Thymus (tissue), 11 donors: ENCODE data around the gene PLEKHG5. TPM values are rescaled to one million over a fixed set of nuclear protein-coding genes. Genes with fewer than 3 reads are reported as not detected.
A peak's percentile ranks its signal among the peaks of the same experiment; 100 is the strongest.

Experiments used
- DNase-seq, 9 donors: peaks; one replicate each; pipeline ENCODE4 v3.0.0-alpha.2; 2013; ENCODE audit warnings: low spot score in 9 of 9, low read depth in 6 of 9, missing footprints in 1 of 9
- H3K27ac ChIP-seq, 2 donors: one replicate each; pipeline ENCODE4 v1.5.1; 2013; ENCODE audit warnings: control low read depth in 1 of 2, low read depth in 1 of 2, low read length in 1 of 2, mild to moderate bottlenecking in 1 of 2, moderate library complexity in 1 of 2
- H3K27me3 ChIP-seq, 2 donors: one replicate each; pipeline ENCODE4 v1.5.1; 2013; ENCODE audit warnings: low read length in 1 of 2; ENCODE audit not compliant: control insufficient read depth in 2 of 2, insufficient read depth in 1 of 2
- H3K36me3 ChIP-seq, 2 donors: one replicate each; pipeline ENCODE4 v1.5.1; 2013; ENCODE audit warnings: low read length in 1 of 2, mild to moderate bottlenecking in 1 of 2, moderate library complexity in 1 of 2; ENCODE audit not compliant: control insufficient read depth in 2 of 2, insufficient read depth in 2 of 2
- H3K4me1 ChIP-seq, 2 donors: one replicate each; pipeline ENCODE4 v1.5.1; 2013; ENCODE audit warnings: low read length in 2 of 2; ENCODE audit not compliant: control insufficient read depth in 2 of 2, insufficient read depth in 2 of 2
- H3K4me3 ChIP-seq, 2 donors: one replicate each; pipeline ENCODE4 v1.5.1; 2013; ENCODE audit warnings: low read length in 2 of 2, control low read depth in 1 of 2, mild to moderate bottlenecking in 1 of 2
- H3K9me3 ChIP-seq, 2 donors: one replicate each; pipeline ENCODE4 v1.5.1; 2013; ENCODE audit warnings: low read length in 1 of 2, mild to moderate bottlenecking in 1 of 2; ENCODE audit not compliant: control insufficient read depth in 2 of 2, insufficient read depth in 1 of 2
- WGBS: extraction: QIAGEN DNeasy Blood & Tissue Kit; methylation state at CpG from one replicate; pipeline ENCODE4 v1.1.7; 2013; 5-methylcytosine and 5-hydroxymethylcytosine counted together
- polyA plus RNA-seq: library from polyadenylated mRNA; stranded (reverse); fragments of 200-250 nt; gene quantifications from one replicate; pipeline ENCODE4 v1.2.3, GENCODE V29; 2013
- total RNA-seq: library from RNA; stranded (reverse); fragments of 120-200 nt; gene quantifications from one replicate; pipeline ENCODE4 v1.2.4, GENCODE V29; 2013
- donor health status: healthy.

Gene PLEKHG5
- total and polyA plus RNA-seq, 2 donors: 2.4 to 4.6 TPM

GRCh38 chr1:6500544-6501278 is 9.2 kb upstream of the PLEKHG5 start:
- Histone ChIP-seq H3K9me3 (no peaks in the 10 kb centered on the region), H3K4me1 (peaks cover 0 to 7% of the 10 kb centered on the region in 2 donors), H3K27me3 (peaks cover 28 to 56% of the 10 kb centered on the region in 2 donors), H3K27ac (no peak overlapping the region), H3K36me3 (no peaks in the 10 kb centered on the region), H3K4me3 (no peak overlapping the region)
- 93% methylated on average over 27 of the region's 27 CpGs for WGBS
- DNase-seq: no peak

GRCh38 chr1:6499296-6499695 is 7.8 kb upstream of the PLEKHG5 start:
- Histone ChIP-seq H3K36me3 (no peaks in the 10 kb centered on the region), H3K9me3 (no peaks in the 10 kb centered on the region), H3K27me3 (peaks cover 34 to 70% of the 10 kb centered on the region in 2 donors), H3K4me1 (peaks cover 0 to 7% of the 10 kb centered on the region in 2 donors), H3K27ac (no peak overlapping the region), H3K4me3 (no peak overlapping the region)
- DNase-seq: no peak
- WGBS: 96% methylated on average over 4 of the region's 4 CpGs

GRCh38 chr1:6498576-6499111 is 7.2 kb upstream of the PLEKHG5 start:
- WGBS: 87% methylated on average over 13 of the region's 13 CpGs
- no peak overlapping the region for H3K27ac ChIP-seq
- no peaks in the 10 kb centered on the region for H3K36me3 ChIP-seq
- peaks cover 34 to 70% of the 10 kb centered on the region in 2 donors for H3K27me3 ChIP-seq
- H3K4me3 ChIP-seq: no peak overlapping the region
- peaks cover 0 to 7% of the 10 kb centered on the region in 2 donors for H3K4me1 ChIP-seq
- no peak for DNase-seq
- no peaks in the 10 kb centered on the region for H3K9me3 ChIP-seq

GRCh38 chr1:6497867-6498575 is 6.6 kb upstream of the PLEKHG5 start:
- no peak for DNase-seq
- peaks cover 34 to 70% of the 10 kb centered on the region in 2 donors for H3K27me3 ChIP-seq
- no peaks in the 10 kb centered on the region for H3K9me3 ChIP-seq
- H3K4me1 ChIP-seq: peaks cover 0 to 7% of the 10 kb centered on the region in 2 donors
- H3K4me3 ChIP-seq: peak overlapping the region; percentile 26 to 52
- 58% methylated on average over 20 of the region's 20 CpGs for WGBS
- no peaks in the 10 kb centered on the region for H3K36me3 ChIP-seq
- no peak overlapping the region for H3K27ac ChIP-seq

GRCh38 chr1:6497215-6497866 is 5.9 kb upstream of the PLEKHG5 start:
- H3K27ac ChIP-seq: no peak overlapping the region
- peak in 4 of 9 donors; percentile 12 to 54 (median 22) for DNase-seq
- 1% methylated on average over 74 of the region's 74 CpGs for WGBS

GRCh38 chr1:6496890-6497214 is 5.4 kb upstream of the PLEKHG5 start:
- H3K27me3 ChIP-seq: peaks cover 34 to 69% of the 10 kb centered on the region in 2 donors
- DNase-seq: no peak
- no peak overlapping the region for H3K27ac ChIP-seq
- no peaks in the 10 kb centered on the region for H3K36me3 ChIP-seq
- H3K4me1 ChIP-seq: peaks cover 0 to 9% of the 10 kb centered on the region in 2 donors
- no peaks in the 10 kb centered on the region for H3K9me3 ChIP-seq
- WGBS: 6% methylated on average over 21 of the region's 21 CpGs
- H3K4me3 ChIP-seq: peak overlapping the region in 1 of 2 donors; percentile 52

More at GRCh38 chr1:6497215-6497866, 5.9 kb upstream of the PLEKHG5 start:
- H3K4me3 ChIP-seq: peak overlapping the region; percentile 26 to 52
- H3K9me3 ChIP-seq: no peaks in the 10 kb centered on the region
- H3K36me3 ChIP-seq: no peaks in the 10 kb centered on the region
- H3K27me3 ChIP-seq: peaks cover 34 to 70% of the 10 kb centered on the region in 2 donors
- peaks cover 0 to 7% of the 10 kb centered on the region in 2 donors for H3K4me1 ChIP-seq

- H3K36me3 ChIP-seq: no peaks in the 10 kb centered on the region
- no peak overlapping the region for H3K4me3 ChIP-seq
- peaks cover 0 to 14% of the 10 kb centered on the region in 2 donors for H3K4me1 ChIP-seq
- DNase-seq: no peak
- WGBS: 37% methylated on average over 13 of the region's 13 CpGs
- peaks cover 34 to 69% of the 10 kb centered on the region in 2 donors for H3K27me3 ChIP-seq
- no peak overlapping the region for H3K27ac ChIP-seq
- H3K9me3 ChIP-seq: no peaks in the 10 kb centered on the region
Measured at GRCh38 chr1:6496365-6496721, 4.9 kb upstream of the PLEKHG5 start.

- Histone ChIP-seq H3K27me3 (peaks cover 34 to 66% of the 10 kb centered on the region in 2 donors), H3K27ac (no peak overlapping the region), H3K4me1 (peaks cover 0 to 20% of the 10 kb centered on the region in 2 donors), H3K9me3 (no peaks in the 10 kb centered on the region), H3K4me3 (no peak overlapping the region), H3K36me3 (no peaks in the 10 kb centered on the region)
- DNase-seq: no peak
- WGBS: 80% methylated on average over 14 of the region's 14 CpGs
Measured at GRCh38 chr1:6495540-6496364, 4.3 kb upstream of the PLEKHG5 start.
